Measurements from ENCODE around the gene ROR1. TPM values are rescaled to one million over a fixed set of nuclear protein-coding genes. Genes with fewer than 3 reads are reported as not detected.

Gene ROR1
- total RNA-seq, 4 donors from 2014 or later, result 2.6 to 37.6 (median 11.5) TPM

DNA sequence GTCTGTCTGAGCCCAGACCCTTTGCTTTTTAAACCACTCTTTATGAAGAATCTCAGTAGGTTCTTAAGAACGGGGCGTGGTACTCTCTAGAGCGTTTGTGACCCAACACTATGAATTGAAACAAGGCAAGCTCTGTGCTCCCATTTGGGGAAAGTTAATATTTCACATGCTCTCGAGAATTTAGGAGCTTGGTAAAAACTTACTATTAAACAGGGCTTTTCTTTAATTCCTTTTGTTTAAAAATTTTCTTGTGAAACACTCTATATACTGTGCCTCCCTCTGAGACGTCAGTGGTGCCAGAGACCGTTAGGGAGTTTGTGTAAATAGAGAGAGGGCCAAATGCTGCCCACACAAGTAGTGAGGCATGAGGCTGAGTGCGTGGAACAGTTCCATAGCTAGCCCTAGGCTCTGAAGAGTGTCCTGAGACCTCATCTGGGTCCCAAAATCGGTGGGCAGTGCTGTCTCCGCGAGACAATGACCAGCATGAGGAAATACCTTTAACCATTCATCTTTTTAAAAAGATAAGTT lies 144.7 kb downstream of the ROR1 start:
- H3K4me1 ChIP-seq, result peaks cover 0 to 13% of the 10 kb centered on the region in 2 donors
- no peaks in the 10 kb centered on the region for H3K27me3 ChIP-seq
- DNase-seq, result no peak
- no peaks in the 10 kb centered on the region for H3K36me3 ChIP-seq
- no peaks in the 10 kb centered on the region for H3K9me3 ChIP-seq
- no peak overlapping the region for H3K4me3 ChIP-seq
- H3K27ac ChIP-seq, result no peak overlapping the region
- intact Hi-C loops (cut with DNase I; ENCODE audit: low total_unique reads), result no loop called here
- TF ChIP-seq, protein P1, sequence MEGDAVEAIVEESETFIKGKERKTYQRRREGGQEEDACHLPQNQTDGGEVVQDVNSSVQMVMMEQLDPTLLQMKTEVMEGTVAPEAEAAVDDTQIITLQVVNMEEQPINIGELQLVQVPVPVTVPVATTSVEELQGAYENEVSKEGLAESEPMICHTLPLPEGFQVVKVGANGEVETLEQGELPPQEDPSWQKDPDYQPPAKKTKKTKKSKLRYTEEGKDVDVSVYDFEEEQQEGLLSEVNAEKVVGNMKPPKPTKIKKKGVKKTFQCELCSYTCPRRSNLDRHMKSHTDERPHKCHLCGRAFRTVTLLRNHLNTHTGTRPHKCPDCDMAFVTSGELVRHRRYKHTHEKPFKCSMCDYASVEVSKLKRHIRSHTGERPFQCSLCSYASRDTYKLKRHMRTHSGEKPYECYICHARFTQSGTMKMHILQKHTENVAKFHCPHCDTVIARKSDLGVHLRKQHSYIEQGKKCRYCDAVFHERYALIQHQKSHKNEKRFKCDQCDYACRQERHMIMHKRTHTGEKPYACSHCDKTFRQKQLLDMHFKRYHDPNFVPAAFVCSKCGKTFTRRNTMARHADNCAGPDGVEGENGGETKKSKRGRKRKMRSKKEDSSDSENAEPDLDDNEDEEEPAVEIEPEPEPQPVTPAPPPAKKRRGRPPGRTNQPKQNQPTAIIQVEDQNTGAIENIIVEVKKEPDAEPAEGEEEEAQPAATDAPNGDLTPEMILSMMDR (IDR thresholded peaks at IDR 0.05), result no peak
- TF ChIP-seq POLR2A (IDR thresholded peaks at IDR 0.05), result no peak

DNA sequence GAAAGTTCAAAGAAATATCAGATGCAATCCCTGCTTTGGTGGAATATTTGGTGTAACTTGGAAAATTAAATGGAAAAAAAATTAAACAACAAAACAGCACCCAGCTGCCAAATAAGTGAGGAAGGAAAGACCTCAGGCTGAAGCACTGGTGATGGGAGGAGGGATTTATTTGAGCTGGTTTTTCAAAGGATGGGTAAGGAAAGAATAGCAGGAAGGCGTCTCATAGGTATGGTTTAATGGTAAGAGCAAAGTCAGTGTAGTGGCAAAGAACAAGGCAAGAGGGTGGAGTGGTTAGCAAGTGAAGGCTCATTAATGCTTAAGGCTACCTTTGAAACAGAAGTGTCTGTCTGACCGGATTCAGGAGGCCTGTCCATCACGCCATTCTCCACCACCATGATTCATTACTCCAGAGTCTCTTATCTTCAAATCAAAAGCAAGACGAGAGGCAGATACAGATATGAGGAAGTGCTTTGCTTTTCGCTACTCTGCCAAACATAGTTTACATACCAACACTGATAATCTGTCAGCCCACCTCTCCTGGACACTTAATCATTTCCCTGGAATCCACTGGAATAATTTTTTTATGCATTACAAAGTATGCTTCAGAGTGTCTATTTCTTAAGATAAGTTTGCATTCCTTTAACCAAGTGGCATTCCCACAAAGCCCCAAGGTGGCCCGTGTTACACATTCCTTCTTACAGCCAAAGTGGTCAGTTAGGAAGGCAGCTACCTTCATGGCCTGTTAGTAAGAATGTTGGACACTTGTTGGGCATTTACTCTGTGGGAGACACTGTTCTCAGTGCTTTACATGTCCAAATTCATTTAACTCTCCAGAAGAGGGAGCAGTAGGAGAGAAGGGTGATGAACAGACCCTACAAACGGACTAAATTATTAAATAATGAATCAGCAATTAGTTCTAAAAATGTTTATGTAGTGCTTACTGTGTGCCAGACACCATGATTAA lies 146.6 kb downstream of the ROR1 start:
- Histone ChIP-seq H3K27me3 (no peaks in the 10 kb centered on the region), H3K4me3 (no peak overlapping the region), H3K27ac (no peak overlapping the region), H3K36me3 (no peaks in the 10 kb centered on the region), H3K4me1 (peaks cover 0 to 13% of the 10 kb centered on the region in 2 donors), H3K9me3 (no peaks in the 10 kb centered on the region)
- no peak for TF ChIP-seq POLR2A (IDR thresholded peaks at IDR 0.05)
- TF ChIP-seq, protein P1 (IDR thresholded peaks at IDR 0.05), result no peak
- no peak for DNase-seq
- intact Hi-C loops (cut with DNase I; ENCODE audit: low total_unique reads), result no loop called here

DNA sequence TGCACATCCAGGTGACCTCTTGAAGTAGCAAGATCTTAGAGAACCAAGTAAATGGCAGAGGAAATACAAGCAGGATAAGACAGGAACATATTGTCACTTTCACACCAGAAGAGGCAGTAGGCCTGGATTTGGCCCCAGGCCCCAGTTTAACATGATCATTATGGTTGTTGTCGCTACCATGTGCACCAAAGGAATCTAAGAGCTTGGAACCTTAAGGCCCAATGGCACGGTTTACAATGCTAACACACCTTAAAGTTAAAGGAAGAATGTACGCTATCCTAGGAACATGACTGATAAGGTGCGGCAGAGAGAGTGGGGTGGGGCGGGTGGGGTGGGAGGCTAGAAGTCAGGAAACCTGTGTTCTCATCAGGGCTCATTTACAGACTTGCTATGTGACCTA lies 147.5 kb downstream of the ROR1 start:
- no peak for TF ChIP-seq POLR2A (IDR thresholded peaks at IDR 0.05)
- TF ChIP-seq, protein P1 (IDR thresholded peaks at IDR 0.05), result no peak
- intact Hi-C loops (cut with DNase I; ENCODE audit: low total_unique reads), result no loop called here
- Histone ChIP-seq H3K4me1 (peaks cover 0 to 13% of the 10 kb centered on the region in 2 donors), H3K9me3 (no peaks in the 10 kb centered on the region), H3K27me3 (no peaks in the 10 kb centered on the region), H3K36me3 (no peaks in the 10 kb centered on the region), H3K4me3 (no peak overlapping the region), H3K27ac (no peak overlapping the region)
- DNase-seq, result no peak

DNA sequence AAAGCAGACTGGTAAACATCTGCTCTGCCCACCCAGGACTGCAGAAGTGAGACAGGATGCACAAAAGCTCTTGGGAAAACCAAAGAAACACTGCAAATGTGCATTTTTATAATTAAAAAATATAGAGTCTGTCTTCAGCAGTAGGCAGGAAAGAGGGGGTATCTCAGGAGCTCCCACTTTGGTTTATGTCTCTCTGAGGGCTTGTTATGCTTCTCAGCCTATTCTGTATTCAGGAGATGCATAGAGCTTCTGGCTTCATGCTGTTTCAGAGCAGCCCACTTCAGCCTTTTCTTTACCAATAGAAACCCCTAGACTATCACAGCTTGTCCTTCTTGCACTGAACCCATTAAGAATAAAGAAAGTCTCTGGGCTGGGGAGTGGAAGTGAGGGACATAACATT lies 148.0 kb downstream of the ROR1 start:
- DNase-seq, result no peak
- Histone ChIP-seq H3K9me3 (no peaks in the 10 kb centered on the region), H3K4me3 (no peak overlapping the region), H3K4me1 (peaks cover 0 to 13% of the 10 kb centered on the region in 2 donors), H3K27ac (no peak overlapping the region), H3K27me3 (no peaks in the 10 kb centered on the region), H3K36me3 (no peaks in the 10 kb centered on the region)
- no peak for TF ChIP-seq POLR2A (IDR thresholded peaks at IDR 0.05)
- TF ChIP-seq, protein P1 (IDR thresholded peaks at IDR 0.05), result no peak
- intact Hi-C loops (cut with DNase I; ENCODE audit: low total_unique reads), result no loop called here

DNA sequence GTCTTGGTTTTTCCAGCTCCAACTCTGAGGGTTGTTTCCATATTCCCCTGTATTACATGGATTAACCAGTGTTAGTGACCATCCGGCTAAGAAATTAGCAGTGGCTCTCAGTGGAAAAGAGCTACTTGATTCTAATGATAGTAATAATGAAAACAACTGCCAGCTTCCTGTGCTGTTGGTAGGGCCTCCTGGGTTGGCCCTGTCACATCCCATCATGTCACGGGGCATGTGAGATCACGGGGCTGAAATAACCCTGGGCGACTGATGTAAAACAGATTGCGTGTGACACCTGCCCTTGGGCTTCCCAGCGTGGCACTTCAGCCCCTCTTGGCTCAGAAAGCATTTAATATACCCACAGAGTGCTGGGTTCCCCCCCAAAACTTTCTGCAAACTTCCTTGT lies 149.0 kb downstream of the ROR1 start:
- Histone ChIP-seq H3K9me3 (no peaks in the 10 kb centered on the region), H3K27ac (no peak overlapping the region), H3K36me3 (no peaks in the 10 kb centered on the region), H3K27me3 (no peaks in the 10 kb centered on the region), H3K4me1 (peaks cover 0 to 13% of the 10 kb centered on the region in 2 donors), H3K4me3 (no peak overlapping the region)
- no peak for DNase-seq
- intact Hi-C loops (cut with DNase I; ENCODE audit: low total_unique reads), result no loop called here
- TF ChIP-seq POLR2A (IDR thresholded peaks at IDR 0.05), result no peak
- TF ChIP-seq, protein P1 (IDR thresholded peaks at IDR 0.05), result no peak

Data from uterus (tissue), 4 donors.